ENCODE measurements around the gene PADI2. TPM values are rescaled to one million over a fixed set of nuclear protein-coding genes. Genes with fewer than 3 reads are reported as not detected.

Gene PADI2
- total and polyA plus RNA-seq, 9 donors, result 37.2 to 81.7 (median 67.8) TPM

DNA sequence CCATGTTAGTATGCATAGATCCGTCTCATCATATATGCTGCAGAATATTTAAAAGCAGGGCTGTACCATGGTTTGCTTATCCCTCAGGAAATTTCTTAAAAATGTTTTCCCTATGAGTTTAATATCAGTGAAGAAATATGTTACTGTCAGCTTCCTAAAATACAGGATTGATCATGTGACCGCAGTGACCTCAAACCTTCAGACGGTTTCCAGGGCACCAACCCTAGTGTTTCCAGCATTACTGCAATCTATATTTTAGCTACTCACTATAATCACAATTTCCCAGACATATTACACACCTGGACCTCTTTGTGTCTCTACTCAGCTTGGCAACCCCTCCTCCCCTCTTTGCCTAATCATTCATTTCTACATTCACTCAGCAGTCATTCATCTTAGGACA lies 57.8 kb downstream of the PADI2 start:
- no peak overlapping the region for H3K4me3 ChIP-seq (ENCODE audit: low read length)
- peaks cover 46% of the 10 kb centered on the region for H3K4me1 ChIP-seq (ENCODE audit: control insufficient read depth, insufficient read depth, low read length)
- no peaks in the 10 kb centered on the region for H3K36me3 ChIP-seq (ENCODE audit: control insufficient read depth, insufficient read depth, low read length)
- H3K27ac ChIP-seq (ENCODE audit: low read length), result no peak overlapping the region
- H3K9me3 ChIP-seq (replicated peaks; ENCODE audit: control insufficient read depth, low read depth, low read length), result peaks cover 9% of the 10 kb centered on the region
- WGBS (ENCODE audit: insufficient coverage), result 82% methylated on average over 2 of the region's 3 CpGs
- no peaks in the 10 kb centered on the region for H3K27me3 ChIP-seq (ENCODE audit: control insufficient read depth, insufficient read depth, low read length)
- DNase-seq, result no peak

DNA sequence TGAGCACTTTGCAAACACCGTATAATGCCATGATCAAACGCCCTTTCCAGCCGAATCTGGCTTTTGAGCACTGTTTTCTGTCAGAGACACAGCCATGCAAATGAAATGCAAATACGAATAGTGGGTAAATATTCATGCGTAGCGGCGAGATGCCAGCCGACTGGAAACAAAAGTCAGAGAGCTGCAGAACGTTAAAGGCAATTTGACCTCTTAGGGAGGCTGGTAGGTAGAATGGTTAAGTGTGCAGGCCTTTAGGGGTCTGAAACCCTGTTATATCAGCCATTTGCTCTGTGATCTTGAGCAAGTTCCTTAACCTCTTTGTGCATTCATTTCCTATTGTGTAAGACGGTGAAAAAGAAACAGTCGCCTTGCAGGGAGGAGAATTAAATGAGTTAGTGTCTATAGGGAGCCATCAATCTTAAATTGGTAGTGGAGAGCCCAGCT lies 58.9 kb downstream of the PADI2 start:
- Histone ChIP-seq H3K36me3 (ENCODE audit: control insufficient read depth, insufficient read depth, low read length) (no peaks in the 10 kb centered on the region), H3K27ac (ENCODE audit: low read length) (peak overlapping the region; percentile 67), H3K9me3 (replicated peaks; ENCODE audit: control insufficient read depth, low read depth, low read length) (peaks cover 5% of the 10 kb centered on the region), H3K4me3 (ENCODE audit: low read length) (no peak overlapping the region), H3K27me3 (ENCODE audit: control insufficient read depth, insufficient read depth, low read length) (no peaks in the 10 kb centered on the region), H3K4me1 (ENCODE audit: control insufficient read depth, insufficient read depth, low read length) (peaks cover 57% of the 10 kb centered on the region)
- 7% methylated on average over 3 of the region's 11 CpGs for WGBS (ENCODE audit: insufficient coverage)
- no peak for DNase-seq

DNA sequence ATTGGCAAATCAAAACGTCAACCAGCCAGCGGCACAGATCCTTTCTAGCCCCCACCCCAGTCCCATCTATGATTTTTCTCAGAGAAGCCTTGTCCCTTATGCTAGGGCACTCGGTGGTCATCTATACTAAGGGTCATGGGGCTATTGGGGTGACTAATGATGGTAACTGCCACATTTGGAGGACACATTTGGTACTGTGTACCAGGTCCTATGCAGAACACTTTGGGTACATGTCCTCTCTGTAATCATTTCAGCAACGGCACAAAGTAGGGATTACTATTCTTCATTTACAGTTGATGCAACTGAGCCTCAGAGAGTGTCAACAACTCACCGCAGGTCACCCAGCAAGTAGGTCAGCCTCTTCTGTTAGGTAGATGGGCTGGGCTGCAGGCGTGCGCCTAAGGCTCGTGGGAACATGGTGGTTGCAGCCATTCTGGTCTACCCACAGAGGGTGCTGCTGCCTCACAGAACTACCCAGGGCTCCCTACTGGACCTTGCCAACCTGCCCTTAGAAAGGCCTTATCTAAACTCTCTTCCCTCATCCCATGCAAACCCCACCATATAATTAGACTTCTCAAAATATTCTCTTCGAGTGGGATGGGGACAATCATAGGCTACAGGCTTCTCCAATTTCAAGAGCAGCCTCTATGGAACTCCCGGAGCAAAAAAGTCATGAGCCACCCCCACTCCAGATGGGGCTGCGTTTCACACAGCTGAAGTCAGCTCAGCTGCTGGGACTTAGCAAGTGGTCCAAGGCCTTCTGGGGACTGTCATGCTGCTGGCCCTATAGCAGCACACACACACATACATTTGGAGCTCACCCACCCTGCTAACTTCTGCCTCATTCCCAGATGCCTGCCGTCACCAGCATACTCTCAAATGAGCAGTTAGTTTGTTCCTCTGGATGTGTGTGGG lies 59.6 kb downstream of the PADI2 start:
- H3K36me3 ChIP-seq (ENCODE audit: control insufficient read depth, insufficient read depth, low read length), result no peaks in the 10 kb centered on the region
- H3K4me1 ChIP-seq (ENCODE audit: control insufficient read depth, insufficient read depth, low read length), result peaks cover 61% of the 10 kb centered on the region
- DNase-seq, result peak; percentile 93
- H3K9me3 ChIP-seq (replicated peaks; ENCODE audit: control insufficient read depth, low read depth, low read length), result no peaks in the 10 kb centered on the region
- peak overlapping the region; percentile 67 for H3K27ac ChIP-seq (ENCODE audit: low read length)
- H3K4me3 ChIP-seq (ENCODE audit: low read length), result no peak overlapping the region
- no peaks in the 10 kb centered on the region for H3K27me3 ChIP-seq (ENCODE audit: control insufficient read depth, insufficient read depth, low read length)
- 22% methylated on average over 8 of the region's 12 CpGs for WGBS (ENCODE audit: insufficient coverage)

DNA sequence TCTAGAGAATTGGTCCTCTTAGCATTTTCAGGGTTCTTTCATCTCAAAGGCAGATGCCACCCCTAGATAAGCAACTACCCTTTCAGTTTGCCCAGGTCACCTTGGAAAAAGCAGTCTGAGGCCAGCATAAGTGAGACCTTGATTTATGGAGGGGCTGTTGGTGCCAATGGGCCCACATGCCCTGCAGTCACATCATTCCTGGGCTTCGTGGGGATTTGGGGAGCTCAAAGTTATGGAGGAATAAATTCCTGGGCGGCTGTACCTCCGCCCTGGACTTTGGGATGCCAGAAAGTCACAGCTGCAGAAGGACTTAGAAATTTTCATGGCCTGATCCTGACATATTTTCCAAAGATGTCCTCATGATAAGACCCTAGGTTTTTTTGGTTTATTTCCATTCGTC lies 62.7 kb downstream of the PADI2 start:
- DNase-seq, result peak; percentile 57
- Histone ChIP-seq H3K27ac (ENCODE audit: low read length) (peak overlapping the region; percentile 60), H3K4me3 (ENCODE audit: low read length) (no peak overlapping the region), H3K4me1 (ENCODE audit: control insufficient read depth, insufficient read depth, low read length) (peaks cover 53% of the 10 kb centered on the region), H3K36me3 (ENCODE audit: control insufficient read depth, insufficient read depth, low read length) (peaks cover 4% of the 10 kb centered on the region), H3K9me3 (replicated peaks; ENCODE audit: control insufficient read depth, low read depth, low read length) (no peaks in the 10 kb centered on the region), H3K27me3 (ENCODE audit: control insufficient read depth, insufficient read depth, low read length) (no peaks in the 10 kb centered on the region)
- 38% methylated on average over 3 of the region's 4 CpGs for WGBS (ENCODE audit: insufficient coverage)

DNA sequence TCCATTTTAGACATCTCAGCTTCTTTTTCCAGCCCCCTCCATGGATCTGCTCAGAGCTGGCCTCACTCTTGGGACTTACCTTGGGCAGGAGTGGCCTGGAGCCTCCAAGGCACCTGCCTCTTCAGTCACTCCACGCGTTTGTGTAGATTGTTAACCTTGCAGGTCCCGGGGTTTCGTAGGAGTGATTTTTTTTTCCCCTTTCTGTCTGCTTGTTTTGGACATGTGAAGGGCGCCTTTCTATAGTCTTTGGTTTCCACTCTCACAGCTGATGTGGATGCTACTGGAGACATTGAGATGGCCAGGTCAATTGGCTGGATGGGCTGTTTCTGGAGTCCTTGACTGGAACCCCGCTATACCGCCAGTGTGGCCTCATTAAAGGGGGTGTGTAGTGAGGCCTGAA lies 63.5 kb downstream of the PADI2 start:
- Histone ChIP-seq H3K36me3 (ENCODE audit: control insufficient read depth, insufficient read depth, low read length) (peaks cover 4% of the 10 kb centered on the region), H3K4me1 (ENCODE audit: control insufficient read depth, insufficient read depth, low read length) (peaks cover 53% of the 10 kb centered on the region), H3K4me3 (ENCODE audit: low read length) (no peak overlapping the region), H3K27ac (ENCODE audit: low read length) (peak overlapping the region; percentile 60), H3K27me3 (ENCODE audit: control insufficient read depth, insufficient read depth, low read length) (no peaks in the 10 kb centered on the region), H3K9me3 (replicated peaks; ENCODE audit: control insufficient read depth, low read depth, low read length) (no peaks in the 10 kb centered on the region)
- no peak for DNase-seq
- 82% methylated on average over 4 of the region's 7 CpGs for WGBS (ENCODE audit: insufficient coverage)

DNA sequence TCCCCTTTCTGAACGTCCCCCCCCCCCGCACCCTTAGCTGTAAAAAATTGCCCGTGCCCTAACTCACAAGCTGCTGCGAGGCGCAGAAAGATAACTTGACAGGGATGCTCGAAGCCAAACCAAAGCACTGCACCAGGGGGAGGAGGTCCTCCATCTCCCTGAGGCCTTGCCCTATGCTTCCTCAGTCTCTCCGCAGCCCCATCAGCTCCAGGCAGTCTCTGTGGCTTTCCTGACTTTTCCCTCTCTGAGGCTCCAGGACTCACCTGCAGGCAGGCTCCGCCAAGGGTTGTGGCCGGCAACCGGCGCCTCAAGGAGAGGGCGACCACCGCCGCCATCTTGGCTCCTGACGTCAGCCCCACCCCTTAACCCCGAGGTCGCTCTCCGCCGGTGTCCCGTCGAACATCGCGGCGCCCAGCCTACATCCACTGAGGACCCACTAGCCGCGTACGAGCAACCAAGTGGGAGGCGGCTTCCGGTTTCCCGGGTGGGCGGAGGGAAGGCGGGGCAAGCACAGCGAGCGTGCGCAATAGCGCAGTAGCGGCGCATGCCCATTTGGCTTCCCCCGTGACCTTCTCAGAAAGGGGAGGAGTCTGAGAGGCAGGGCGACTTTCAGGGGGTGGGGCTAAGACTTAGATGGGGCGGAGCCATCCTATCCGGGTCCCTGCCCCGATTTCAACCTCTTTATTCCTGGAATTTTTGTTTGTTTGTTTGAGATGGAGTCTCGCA lies 65.4 kb downstream of the PADI2 start, which contains the start of gene SDHB:
SDHB (minus strand) TSS at position 348 of the 726 bp plus-strand sequence; CDS start at position 335, 13 bp downstream.
- Histone ChIP-seq H3K27ac (ENCODE audit: low read length) (peak within 1 kb of the TSS; percentile 87), H3K27me3 (ENCODE audit: control insufficient read depth, insufficient read depth, low read length) (no peaks in the 10 kb centered on the region), H3K4me3 (ENCODE audit: low read length) (peak within 1 kb of the TSS; percentile 97), H3K4me1 (ENCODE audit: control insufficient read depth, insufficient read depth, low read length) (peaks cover 37% of the 10 kb centered on the region), H3K9me3 (replicated peaks; ENCODE audit: control insufficient read depth, low read depth, low read length) (no peaks in the 10 kb centered on the region), H3K36me3 (ENCODE audit: control insufficient read depth, insufficient read depth, low read length) (peaks cover 13% of the 10 kb centered on the region)
- under 1% methylated on average over 40 of the region's 44 CpGs for WGBS (ENCODE audit: insufficient coverage)
- DNase-seq, result peak; percentile 99

DNA sequence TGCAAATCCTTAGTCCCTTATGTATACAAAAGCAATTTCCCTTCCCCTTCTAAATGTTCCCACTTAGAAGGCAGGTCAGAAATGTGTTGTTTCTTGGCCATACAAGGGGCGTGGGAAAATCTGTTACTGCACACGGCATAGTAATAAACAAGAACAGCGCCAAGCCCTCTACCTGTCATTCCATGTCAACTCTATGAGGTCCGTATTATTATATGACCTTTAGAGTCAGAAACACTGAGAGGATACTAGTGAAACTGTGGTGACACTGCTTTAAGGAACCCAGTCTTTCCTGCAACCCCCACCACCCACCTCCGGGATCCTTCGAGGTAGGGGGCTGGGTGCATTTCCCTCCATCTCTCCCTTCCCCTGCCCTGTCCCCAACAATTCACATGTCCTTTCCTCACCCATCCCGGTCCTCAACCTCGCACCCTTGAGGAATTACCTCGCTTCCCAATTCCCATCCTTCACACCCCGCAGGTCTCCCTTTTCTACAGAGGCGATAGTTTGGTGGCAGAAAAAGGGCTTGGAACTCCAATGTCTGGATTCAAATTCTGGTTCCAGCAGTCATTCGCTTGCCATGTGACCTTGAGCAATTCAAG lies 66.1 kb downstream of the PADI2 start:
- H3K4me3 ChIP-seq (ENCODE audit: low read length), result peak overlapping the region; percentile 97
- peaks cover 13% of the 10 kb centered on the region for H3K36me3 ChIP-seq (ENCODE audit: control insufficient read depth, insufficient read depth, low read length)
- H3K27ac ChIP-seq (ENCODE audit: low read length), result peak overlapping the region; percentile 87
- peaks cover 34% of the 10 kb centered on the region for H3K4me1 ChIP-seq (ENCODE audit: control insufficient read depth, insufficient read depth, low read length)
- H3K27me3 ChIP-seq (ENCODE audit: control insufficient read depth, insufficient read depth, low read length), result no peaks in the 10 kb centered on the region
- DNase-seq, result no peak
- no peaks in the 10 kb centered on the region for H3K9me3 ChIP-seq (replicated peaks; ENCODE audit: control insufficient read depth, low read depth, low read length)
- WGBS (ENCODE audit: insufficient coverage), result 0% methylated on average over 4 of the region's 12 CpGs

DNA sequence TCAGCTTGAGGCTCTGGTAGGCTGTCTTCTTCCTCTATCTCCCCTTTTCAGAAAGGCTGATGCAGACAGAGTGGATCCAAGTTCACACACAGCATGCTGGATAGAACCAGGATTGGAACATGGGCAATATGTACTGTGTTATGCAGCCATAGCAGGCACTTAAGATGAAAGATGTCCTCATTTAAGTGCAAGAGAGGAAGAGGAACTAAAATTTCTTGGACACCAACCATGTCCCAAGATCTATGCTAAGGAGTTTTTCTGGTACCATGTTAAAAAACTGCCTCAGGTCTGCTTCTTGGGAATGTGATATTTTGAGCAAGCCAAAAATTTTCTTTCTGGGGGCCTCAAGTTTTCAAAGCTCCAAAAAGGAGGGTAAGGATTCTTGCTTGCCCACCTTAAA lies 66.6 kb downstream of the PADI2 start:
- DNase-seq, result no peak
- Histone ChIP-seq H3K36me3 (ENCODE audit: control insufficient read depth, insufficient read depth, low read length) (peaks cover 13% of the 10 kb centered on the region), H3K27me3 (ENCODE audit: control insufficient read depth, insufficient read depth, low read length) (no peaks in the 10 kb centered on the region), H3K27ac (ENCODE audit: low read length) (no peak overlapping the region), H3K9me3 (replicated peaks; ENCODE audit: control insufficient read depth, low read depth, low read length) (no peaks in the 10 kb centered on the region), H3K4me1 (ENCODE audit: control insufficient read depth, insufficient read depth, low read length) (peaks cover 33% of the 10 kb centered on the region), H3K4me3 (ENCODE audit: low read length) (peak overlapping the region; percentile 97)

DNA sequence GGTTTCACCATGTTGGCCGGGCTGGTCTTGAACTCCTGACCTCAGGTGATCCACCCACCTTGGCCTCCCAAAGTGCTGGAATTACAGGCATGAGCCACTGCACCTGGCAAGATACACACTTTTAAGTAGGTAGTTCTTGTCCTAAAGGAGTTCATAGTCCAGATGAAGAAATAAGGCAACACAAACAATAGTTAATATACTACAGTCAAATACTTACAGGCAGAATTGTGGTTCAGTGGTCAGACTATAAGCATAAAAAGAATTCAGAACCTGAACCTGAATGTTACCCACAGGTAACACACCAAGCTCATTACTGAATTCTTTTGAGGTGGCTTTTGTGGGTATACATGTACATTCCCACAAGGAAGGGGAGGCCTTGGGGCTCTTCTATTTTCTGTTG lies 67.2 kb downstream of the PADI2 start:
- Histone ChIP-seq H3K27ac (ENCODE audit: low read length) (no peak overlapping the region), H3K4me1 (ENCODE audit: control insufficient read depth, insufficient read depth, low read length) (peaks cover 28% of the 10 kb centered on the region), H3K9me3 (replicated peaks; ENCODE audit: control insufficient read depth, low read depth, low read length) (no peaks in the 10 kb centered on the region), H3K36me3 (ENCODE audit: control insufficient read depth, insufficient read depth, low read length) (peaks cover 19% of the 10 kb centered on the region), H3K27me3 (ENCODE audit: control insufficient read depth, insufficient read depth, low read length) (no peaks in the 10 kb centered on the region), H3K4me3 (ENCODE audit: low read length) (no peak overlapping the region)
- no CpG with 5 or more reads among the region's 1 CpG for WGBS (ENCODE audit: insufficient coverage)
- DNase-seq, result no peak

DNA sequence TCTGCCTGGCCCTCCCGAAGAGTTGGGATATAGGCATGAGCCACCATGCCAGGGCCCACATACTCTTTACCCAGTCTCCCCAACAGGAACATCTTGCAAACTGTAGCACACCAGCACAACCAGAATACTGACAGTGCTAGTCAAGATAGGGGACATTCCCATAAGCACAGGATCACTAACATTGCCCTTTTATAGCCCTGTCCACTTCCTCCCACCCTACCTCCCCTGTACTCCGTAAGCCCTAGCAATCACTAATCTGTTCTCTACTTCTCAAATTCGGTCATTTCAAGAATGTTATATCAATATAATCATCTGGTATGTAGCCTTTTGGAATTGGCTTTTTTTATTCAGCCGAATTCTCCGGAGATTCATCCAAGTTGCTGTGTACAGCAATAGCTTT lies 71.3 kb downstream of the PADI2 start:
- 100% methylated on average over 1 of the region's 5 CpGs for WGBS (ENCODE audit: insufficient coverage)
- Histone ChIP-seq H3K4me3 (ENCODE audit: low read length) (no peak overlapping the region), H3K9me3 (replicated peaks; ENCODE audit: control insufficient read depth, low read depth, low read length) (no peaks in the 10 kb centered on the region), H3K4me1 (ENCODE audit: control insufficient read depth, insufficient read depth, low read length) (peaks cover 9% of the 10 kb centered on the region), H3K27ac (ENCODE audit: low read length) (no peak overlapping the region), H3K36me3 (ENCODE audit: control insufficient read depth, insufficient read depth, low read length) (peaks cover 34% of the 10 kb centered on the region), H3K27me3 (ENCODE audit: control insufficient read depth, insufficient read depth, low read length) (no peaks in the 10 kb centered on the region)
- DNase-seq, result no peak
